Loucy (cell line): ENCODE results near the gene ARMC9.

Source experiments
- H2AFZ ChIP-seq: fragments of 200-600 bp; sonication (generic); 2 replicates; pipeline ENCODE4 v1.6.0; 2016; ENCODE audit warnings: antibody characterized with exemption, mild to moderate bottlenecking, low read length, moderate library complexity
- H3F3A ChIP-seq: fragments of 200-600 bp; 2 replicates; pipeline ENCODE4 v1.6.0; 2016; ENCODE audit warnings: antibody characterized with exemption, low read depth, mild to moderate bottlenecking
- H3K27me3 ChIP-seq: fragments of 200-600 bp; sonication (generic); 2 replicates; pipeline ENCODE4 v1.6.1; 2014; ENCODE audit warnings: low read length, mild to moderate bottlenecking; ENCODE audit not compliant: insufficient read depth, poor library complexity, severe bottlenecking
- H3K36me3 ChIP-seq: fragments of 200-600 bp; sonication (generic); 2 replicates; pipeline ENCODE4 v1.6.1; 2016; ENCODE audit warnings: low read length; ENCODE audit not compliant: insufficient read depth
- H3K4me1 ChIP-seq: fragments of 200-600 bp; sonication (generic); 2 replicates; pipeline ENCODE4 v1.5.1; 2014; ENCODE audit warnings: low read length, mild to moderate bottlenecking; ENCODE audit not compliant: insufficient read depth, poor library complexity, severe bottlenecking
- H3K4me2 ChIP-seq: fragments of 200-600 bp; sonication (generic); 2 replicates; pipeline ENCODE4 v1.6.0; 2014; ENCODE audit warnings: antibody characterized with exemption, low read length, low read depth, mild to moderate bottlenecking; ENCODE audit not compliant: poor library complexity, severe bottlenecking
- H3K4me3 ChIP-seq: fragments of 200-600 bp; sonication (generic); 2 replicates; pipeline ENCODE4 v1.5.1; 2014; ENCODE audit warnings: low read length, mild to moderate bottlenecking, mixed read lengths; ENCODE audit not compliant: poor library complexity, severe bottlenecking
- H3K79me2 ChIP-seq: fragments of 200-600 bp; sonication (generic); 2 replicates; pipeline ENCODE4 v1.6.1; 2014; ENCODE audit warnings: low read length; ENCODE audit not compliant: insufficient read depth
- H3K9ac ChIP-seq: fragments of 200-600 bp; sonication (generic); 2 replicates; pipeline ENCODE4 v1.6.0; 2014; ENCODE audit warnings: mild to moderate bottlenecking, low read depth, low read length, moderate library complexity; ENCODE audit not compliant: poor library complexity, severe bottlenecking
- H3K9me2 ChIP-seq: fragments of 200-600 bp; sonication (generic); replicated peaks from 2 replicates; pipeline ENCODE4 v1.6.1; 2016; ENCODE audit warnings: low read depth, low read length, mixed read lengths
- H3K9me3 ChIP-seq: fragments of 200-600 bp; sonication (generic); 2 replicates; pipeline ENCODE4 v1.6.1; 2014; ENCODE audit warnings: mild to moderate bottlenecking, antibody characterized with exemption, low read length, low read depth; ENCODE audit not compliant: insufficient read depth
- H4K20me1 ChIP-seq: fragments of 200-600 bp; sonication (generic); 2 replicates; pipeline ENCODE4 v1.6.0; 2014; ENCODE audit warnings: antibody characterized with exemption, low read length, mild to moderate bottlenecking; ENCODE audit not compliant: insufficient read depth, poor library complexity, severe bottlenecking
- CTCF ChIP-seq: fragments of 200-600 bp; sonication (generic); conservative IDR thresholded peaks from 2 replicates; pipeline ENCODE4 v1.5.1; 2014; ENCODE audit warnings: mild to moderate bottlenecking, antibody characterized with exemption, low read length
- EZH2phosphoT487 ChIP-seq: fragments of 200-600 bp; IDR thresholded peaks from 2 replicates; pipeline ENCODE4 v1.6.1; 2018; ENCODE audit warnings: antibody characterized with exemption, mild to moderate bottlenecking, moderate library complexity, borderline replicate concordance

Gene ARMC9

GRCh38 chr2:231353469-231353868 lies 155.0 kb downstream of the ARMC9 start:
- no peaks in the 10 kb centered on the region for H3K79me2 ChIP-seq

GRCh38 chr2:231355508-231356465 lies 157.4 kb downstream of the ARMC9 start:
- no peak overlapping the region for H2AFZ ChIP-seq
- no peaks in the 10 kb centered on the region for H3F3A ChIP-seq
- TF ChIP-seq CTCF (no peak), EZH2phosphoT487 (no peak)
- H3K36me3 ChIP-seq = no peaks in the 10 kb centered on the region
- no peaks in the 10 kb centered on the region for H3K79me2 ChIP-seq
- no peak overlapping the region for H3K4me2 ChIP-seq
- no peak overlapping the region for H3K4me3 ChIP-seq
- no peaks in the 10 kb centered on the region for H4K20me1 ChIP-seq
- H3K4me1 ChIP-seq = peaks cover under 1% of the 10 kb centered on the region
- no peak overlapping the region for H3K9ac ChIP-seq
- H3K9me3 ChIP-seq = no peaks in the 10 kb centered on the region
- no peaks in the 10 kb centered on the region for H3K27me3 ChIP-seq
- H3K9me2 ChIP-seq = no peaks in the 10 kb centered on the region

More at GRCh38 chr2:231353469-231353868, 155.0 kb downstream of the ARMC9 start:
- Histone ChIP-seq H3K4me3 (no peak overlapping the region), H3K9me3 (no peaks in the 10 kb centered on the region), H3K9me2 (no peaks in the 10 kb centered on the region), H4K20me1 (no peaks in the 10 kb centered on the region), H2AFZ (no peak overlapping the region), H3K27me3 (no peaks in the 10 kb centered on the region), H3K9ac (no peak overlapping the region), H3K4me1 (no peaks in the 10 kb centered on the region), H3K36me3 (no peaks in the 10 kb centered on the region), H3K4me2 (no peak overlapping the region), H3F3A (no peaks in the 10 kb centered on the region)
- no peak for TF ChIP-seq CTCF
- no peak for TF ChIP-seq EZH2phosphoT487

- H2AFZ ChIP-seq = no peak overlapping the region
- TF ChIP-seq CTCF = no peak
- TF ChIP-seq EZH2phosphoT487 = no peak
- H4K20me1 ChIP-seq = no peaks in the 10 kb centered on the region
- no peak overlapping the region for H3K9ac ChIP-seq
- no peaks in the 10 kb centered on the region for H3K27me3 ChIP-seq
- no peaks in the 10 kb centered on the region for H3K9me3 ChIP-seq
- no peak overlapping the region for H3K4me3 ChIP-seq
- no peak overlapping the region for H3K4me2 ChIP-seq
- no peaks in the 10 kb centered on the region for H3K79me2 ChIP-seq
- peaks cover 5% of the 10 kb centered on the region for H3K4me1 ChIP-seq
- H3F3A ChIP-seq = no peaks in the 10 kb centered on the region
- no peaks in the 10 kb centered on the region for H3K9me2 ChIP-seq
- H3K36me3 ChIP-seq = no peaks in the 10 kb centered on the region
Measured at GRCh38 chr2:231356466-231356844, 158.0 kb downstream of the ARMC9 start.
